B cell (primary cell): ENCODE data around the gene RAB42. TPM values are rescaled to one million over a fixed set of nuclear protein-coding genes. Genes with fewer than 3 reads are reported as not detected.
"Not testable (repeated sequence)": the region's sequence is repeated elsewhere in the genome, so short reads cannot be mapped to it uniquely, and the experiment has no call there.

ENCODE experiments used
- ATAC-seq: fragments of 200-7000 bp; cut with Tn5 transposase; one replicate; pipeline ENCODE4 v1.10.0; 2021; ENCODE audit warnings: low read depth, mild to moderate bottlenecking, moderate number of reproducible peaks, moderate library complexity
- CTCF ChIA-PET: fragments of 350-600 bp; sonication (Branson Sonifier 250); formaldehyde crosslinking; loops from one replicate; lab custom pipeline; 2021; ENCODE audit warnings: antibody characterized with exemption, inconsistent platforms; lab: Charles Lee
- POLR2A ChIA-PET: fragments of 350-600 bp; sonication (Branson Sonifier 250); formaldehyde crosslinking; loops from one replicate; lab custom pipeline; 2021; ENCODE audit warnings: antibody characterized with exemption; lab: Charles Lee
- DNase-seq: peaks from one replicate; pipeline ENCODE4 v3.0.0; 2013
- H2AFZ ChIP-seq: 2 replicates; pipeline ENCODE4 v1.6.1; 2012; ENCODE audit warnings: mild to moderate bottlenecking, low read depth, low read length; ENCODE audit not compliant: insufficient read depth, poor library complexity, severe bottlenecking
- H3K27ac ChIP-seq, 2 donors: 1 replicate in 1 of 2; 2 replicates in 1 of 2; pipeline ENCODE4 v1.5.1; 2012 to 2013; ENCODE audit warnings: low read length in 2 of 2, mild to moderate bottlenecking in 2 of 2, moderate library complexity in 1 of 2
- H3K27me3 ChIP-seq, 4 experiments: fragments of 200-600 bp in 1 of 4; sonication (generic) in 1 of 4; replicated peaks in 1 of 4; 1 replicate in 2 of 4; 2 replicates in 2 of 4; pipeline versions ENCODE4 v1.6.1 to v1.7.0; 2013 to 2016; ENCODE audit warnings: low read length in 3 of 4, mild to moderate bottlenecking in 2 of 4, mixed read lengths in 1 of 4, moderate library complexity in 1 of 4; ENCODE audit not compliant: insufficient read depth in 4 of 4, control insufficient read depth in 3 of 4; ENCODE audit errors: control extremely low read depth in 1 of 4
- H3K36me3 ChIP-seq, 2 experiments: replicated peaks in 1 of 2; 1 replicate in 1 of 2; 2 replicates in 1 of 2; pipeline versions ENCODE4 v1.6.1 to v1.7.1; 2013; ENCODE audit warnings: low read length in 1 of 2; ENCODE audit not compliant: insufficient read depth in 2 of 2, control insufficient read depth in 1 of 2; ENCODE audit errors: control extremely low read depth in 1 of 2, extremely low read depth in 1 of 2
- H3K4me1 ChIP-seq, 2 donors: fragments of 200-600 bp in 1 of 2; sonication (generic) in 1 of 2; 1 replicate in 1 of 2; 2 replicates in 1 of 2; pipeline versions ENCODE4 v1.5.1 to v1.6.1; 2013 to 2017; ENCODE audit warnings: low read length in 2 of 2; ENCODE audit not compliant: control insufficient read depth in 2 of 2, insufficient read depth in 2 of 2
- H3K4me2 ChIP-seq: replicated peaks from 2 replicates; pipeline ENCODE3; 2012; ENCODE audit warnings: mild to moderate bottlenecking, low read depth, low read length; ENCODE audit not compliant: poor library complexity, severe bottlenecking
- H3K4me3 ChIP-seq, 5 experiments: fragments of 200-600 bp in 1 of 5; sonication (generic) in 1 of 5; 1 replicate in 3 of 5; 2 replicates in 2 of 5; pipeline versions ENCODE4 v1.5.1 to v1.7.0; 2011 to 2016; ENCODE audit warnings: low read length in 4 of 5, mild to moderate bottlenecking in 4 of 5, low read depth in 2 of 5, control low read depth in 1 of 5, moderate library complexity in 1 of 5; ENCODE audit not compliant: insufficient read depth in 1 of 5; ENCODE audit errors: control extremely low read depth in 1 of 5, extremely low read depth in 1 of 5
- H3K79me2 ChIP-seq: fragments of 200-600 bp; sonication (generic); one replicate; pipeline ENCODE4 v1.6.0; 2016; ENCODE audit warnings: low read length; ENCODE audit not compliant: control insufficient read depth, insufficient read depth
- H3K9ac ChIP-seq: fragments of 200-600 bp; sonication (generic); 2 replicates; pipeline ENCODE4 v1.6.1; 2017; ENCODE audit warnings: mild to moderate bottlenecking, low read length, moderate library complexity
- H3K9me3 ChIP-seq, 3 donors: one replicate each; pipeline versions ENCODE4 v1.6.1 to v1.7.1; 2013; ENCODE audit warnings: low read length in 2 of 3; ENCODE audit not compliant: control insufficient read depth in 2 of 3, insufficient read depth in 1 of 3; ENCODE audit errors: control extremely low read depth in 1 of 3
- H4K20me1 ChIP-seq: 2 replicates; pipeline ENCODE4 v1.6.0; 2012; ENCODE audit warnings: mild to moderate bottlenecking, low read length; ENCODE audit not compliant: insufficient read depth, control insufficient read depth, poor library complexity, severe bottlenecking
- H3K27ac Mint-ChIP-seq: one replicate; pipeline ENCODE4 v1.8.0; 2021; ENCODE audit warnings: mixed read lengths
- H3K27me3 Mint-ChIP-seq: one replicate; pipeline ENCODE4 v1.8.0; 2021; ENCODE audit warnings: mixed read lengths
- H3K4me1 Mint-ChIP-seq: one replicate; pipeline ENCODE4 v1.8.0; 2021; ENCODE audit warnings: mixed read lengths
- H3K4me3 Mint-ChIP-seq: one replicate; pipeline ENCODE4 v1.8.0; 2021; ENCODE audit warnings: mixed read lengths
- H3K9me3 Mint-ChIP-seq: one replicate; pipeline ENCODE4 v1.8.0; 2022; ENCODE audit warnings: mixed read lengths; ENCODE audit not compliant: insufficient read depth
- EZH2 ChIP-seq: IDR thresholded peaks from 2 replicates; pipeline ENCODE4 v1.6.1; 2012; ENCODE audit warnings: borderline replicate concordance, low read depth, mild to moderate bottlenecking, moderate library complexity, low read length; ENCODE audit not compliant: insufficient read depth, poor library complexity, severe bottlenecking
- WGBS: methylation state at CpG from one replicate; pipeline ENCODE4 v1.1.5; 2013; ENCODE audit warnings: missing lambda C conversion rate; ENCODE audit not compliant: insufficient coverage; 5-methylcytosine and 5-hydroxymethylcytosine counted together
- intact Hi-C: fragments of 100-400 bp; cut with micrococcal nuclease; formaldehyde crosslinking; loops from one replicate; pipeline ENCODE4 v1.10.0; 2022
- polyA plus RNA-seq: library from polyadenylated mRNA; depleted of rRNA; stranded (reverse); fragments of >200 nt; gene quantifications from 2 replicates; pipeline ENCODE4 v1.2.3, GENCODE V29; 2012
- total RNA-seq, 2 donors: library from RNA; stranded (reverse); fragments of 120-200 nt in 1 of 2; gene quantifications; 1 replicate in 1 of 2; 2 replicates in 1 of 2; pipeline versions ENCODE4 v1.2.3 to v1.2.4, GENCODE V29; 2013 to 2022
- TF ChIP-seq, protein P1 (sequence below): fragments of 200-600 bp; IDR thresholded peaks from one replicate; pipeline ENCODE4 v1.8.0; 2022; ENCODE audit warnings: antibody characterized with exemption, mild to moderate bottlenecking

RAB42 gene
- total and polyA plus RNA-seq, 2 donors (not counting 1 experiment from before 2014, with no cell fraction given) = not detected

GRCh38 chr1:28566931-28567330 lies 25.1 kb upstream of the RAB42 start:
- Histone ChIP-seq H3K79me2 (no peaks in the 10 kb centered on the region), H3K4me3 (no peak overlapping the region), H4K20me1 (no peaks in the 10 kb centered on the region), H3K4me2 (no peak overlapping the region), H2AFZ (no peak overlapping the region), H3K9me3 (no peaks in the 10 kb centered on the region), H3K27me3 (no peaks in the 10 kb centered on the region), H3K9ac (no peak overlapping the region), H3K4me1 (no peaks in the 10 kb centered on the region), H3K27ac (no peak overlapping the region), H3K36me3 (peaks cover 0 to 61% of the 10 kb centered on the region in 2 experiments)
- intact Hi-C loops = no loop called here
- 100% methylated on average over 1 of the region's 2 CpGs for WGBS
- Mint-ChIP-seq H3K4me3 (no peak overlapping the region), H3K27ac (no peak overlapping the region), H3K4me1 (no peaks in the 10 kb centered on the region), H3K9me3 (no peaks in the 10 kb centered on the region), H3K27me3 (no peaks in the 10 kb centered on the region)
- POLR2A ChIA-PET = no interaction called here
- ATAC-seq (no peak), DNase-seq (no peak)
- no peak for TF ChIP-seq EZH2
- TF ChIP-seq, protein P1, sequence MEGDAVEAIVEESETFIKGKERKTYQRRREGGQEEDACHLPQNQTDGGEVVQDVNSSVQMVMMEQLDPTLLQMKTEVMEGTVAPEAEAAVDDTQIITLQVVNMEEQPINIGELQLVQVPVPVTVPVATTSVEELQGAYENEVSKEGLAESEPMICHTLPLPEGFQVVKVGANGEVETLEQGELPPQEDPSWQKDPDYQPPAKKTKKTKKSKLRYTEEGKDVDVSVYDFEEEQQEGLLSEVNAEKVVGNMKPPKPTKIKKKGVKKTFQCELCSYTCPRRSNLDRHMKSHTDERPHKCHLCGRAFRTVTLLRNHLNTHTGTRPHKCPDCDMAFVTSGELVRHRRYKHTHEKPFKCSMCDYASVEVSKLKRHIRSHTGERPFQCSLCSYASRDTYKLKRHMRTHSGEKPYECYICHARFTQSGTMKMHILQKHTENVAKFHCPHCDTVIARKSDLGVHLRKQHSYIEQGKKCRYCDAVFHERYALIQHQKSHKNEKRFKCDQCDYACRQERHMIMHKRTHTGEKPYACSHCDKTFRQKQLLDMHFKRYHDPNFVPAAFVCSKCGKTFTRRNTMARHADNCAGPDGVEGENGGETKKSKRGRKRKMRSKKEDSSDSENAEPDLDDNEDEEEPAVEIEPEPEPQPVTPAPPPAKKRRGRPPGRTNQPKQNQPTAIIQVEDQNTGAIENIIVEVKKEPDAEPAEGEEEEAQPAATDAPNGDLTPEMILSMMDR = no peak
- CTCF ChIA-PET = no interaction called here

DNA sequence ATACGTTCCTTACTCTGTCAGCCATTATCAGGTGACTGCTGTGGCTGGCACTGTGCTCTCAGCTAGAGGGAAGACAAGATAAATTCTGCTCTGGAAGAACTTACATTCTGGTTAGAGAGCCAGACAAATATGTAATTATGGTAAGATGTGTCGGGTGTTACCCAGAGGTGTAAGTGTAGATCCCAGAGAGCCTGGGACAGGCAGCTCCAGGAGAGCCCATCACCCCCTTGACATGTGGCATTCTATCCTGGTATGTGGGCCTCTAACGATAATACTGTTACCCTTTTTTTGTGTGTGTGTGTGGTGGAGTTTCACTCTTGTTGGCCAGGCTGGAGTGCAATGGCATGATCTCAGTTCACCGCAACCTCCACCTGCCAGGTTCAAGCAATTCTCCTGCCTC lies 20.2 kb upstream of the RAB42 start:
- Mint-ChIP-seq H3K27ac (no peak overlapping the region), H3K27me3 (no peaks in the 10 kb centered on the region), H3K4me3 (no peak overlapping the region), H3K4me1 (no peaks in the 10 kb centered on the region), H3K9me3 (no peaks in the 10 kb centered on the region)
- intact Hi-C loops = no loop called here
- Histone ChIP-seq H2AFZ (no peak overlapping the region), H3K9ac (no peak overlapping the region), H3K27ac (no peak overlapping the region), H3K9me3 (no peaks in the 10 kb centered on the region), H4K20me1 (no peaks in the 10 kb centered on the region), H3K4me1 (no peaks in the 10 kb centered on the region), H3K27me3 (no peaks in the 10 kb centered on the region), H3K79me2 (no peaks in the 10 kb centered on the region), H3K36me3 (peaks cover 2 to 50% of the 10 kb centered on the region in 2 experiments), H3K4me3 (no peak overlapping the region), H3K4me2 (no peak overlapping the region)
- WGBS = 100% methylated on average over 2 of the region's 4 CpGs
- POLR2A ChIA-PET = no interaction called here
- TF ChIP-seq, protein P1 = no peak
- no peak for TF ChIP-seq EZH2
- no peak for DNase-seq
- ATAC-seq = no peak
- CTCF ChIA-PET = interaction anchor here (1.0 to 1.7 kb wide), 2 partner anchors 12 to 305 kb away, joined by 3 to 4 read pairs; no protein-coding TSS in a partner anchor

DNA sequence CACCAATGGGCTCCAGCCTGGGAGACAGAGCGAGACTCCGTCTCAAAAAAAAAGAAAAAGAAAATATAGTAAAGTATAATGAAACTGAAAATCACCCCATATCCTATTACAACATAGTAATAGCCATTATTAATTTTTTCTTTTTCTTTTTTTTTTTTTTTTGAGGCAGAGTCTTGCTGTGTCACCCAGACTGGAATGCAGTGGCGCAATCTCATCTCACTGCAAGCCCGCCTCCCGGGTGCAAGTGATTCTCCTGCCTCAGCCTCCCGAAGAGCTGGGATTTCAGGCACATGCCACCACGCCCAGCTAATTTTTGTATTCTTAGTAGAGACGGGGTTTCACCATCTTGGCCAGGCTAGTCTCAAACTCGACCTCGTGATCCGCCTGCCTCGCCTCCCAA lies 19.2 kb upstream of the RAB42 start:
- H3K4me1 Mint-ChIP-seq, H3K27me3 Mint-ChIP-seq, H3K4me3 Mint-ChIP-seq, H4K20me1 ChIP-seq, H3K27me3 ChIP-seq, H3K4me1 ChIP-seq, H3K4me3 ChIP-seq, intact Hi-C loops, H3K79me2 ChIP-seq, H3K4me2 ChIP-seq, H3K9me3 ChIP-seq, ATAC-seq, H3K27ac Mint-ChIP-seq, CTCF ChIA-PET, H3K9me3 Mint-ChIP-seq, DNase-seq, H3K27ac ChIP-seq, H2AFZ ChIP-seq, H3K9ac ChIP-seq: not testable (repeated sequence)
- POLR2A ChIA-PET = interaction anchor here (0.7 to 1.2 kb wide), 2 partner anchors 9 to 70 kb away, joined by 4 read pairs; no protein-coding TSS in a partner anchor
- peaks cover 9 to 53% of the 10 kb centered on the region in 2 experiments for H3K36me3 ChIP-seq
- WGBS = 100% methylated on average over 7 of the region's 12 CpGs
